A549 (cell line): Measurements from ENCODE around the gene PIGU.
A peak's percentile ranks its signal among the peaks of the same experiment; 100 is the strongest.

Experiments used
- CEBPB ChIP-seq, 2 experiments: fragments of >200 bp in 1 of 2; sonication (Bioruptor Twin) in 1 of 2; formaldehyde crosslinking in 1 of 2; IDR thresholded peaks; 2 replicates each; pipeline ENCODE4 v1.6.1; 2012 to 2016
- POLR2A ChIP-seq: IDR thresholded peaks from 2 replicates; pipeline ENCODE4 v1.6.1; 2012; ENCODE audit warnings: mild to moderate bottlenecking, low read length
- TF ChIP-seq, protein P1 (sequence below): fragments of >200 bp; sonication (Bioruptor Twin); formaldehyde crosslinking; IDR thresholded peaks from 3 replicates; pipeline ENCODE4 v1.5.1; 2016

GRCh38 chr20:34709831-34710567 is 33.1 kb upstream of the PIGU start:
- TF ChIP-seq CEBPB (IDR thresholded peaks at IDR 0.05) (no peak), POLR2A (no peak; the same call in 1 of the 2 replicates)
- TF ChIP-seq, protein P1, sequence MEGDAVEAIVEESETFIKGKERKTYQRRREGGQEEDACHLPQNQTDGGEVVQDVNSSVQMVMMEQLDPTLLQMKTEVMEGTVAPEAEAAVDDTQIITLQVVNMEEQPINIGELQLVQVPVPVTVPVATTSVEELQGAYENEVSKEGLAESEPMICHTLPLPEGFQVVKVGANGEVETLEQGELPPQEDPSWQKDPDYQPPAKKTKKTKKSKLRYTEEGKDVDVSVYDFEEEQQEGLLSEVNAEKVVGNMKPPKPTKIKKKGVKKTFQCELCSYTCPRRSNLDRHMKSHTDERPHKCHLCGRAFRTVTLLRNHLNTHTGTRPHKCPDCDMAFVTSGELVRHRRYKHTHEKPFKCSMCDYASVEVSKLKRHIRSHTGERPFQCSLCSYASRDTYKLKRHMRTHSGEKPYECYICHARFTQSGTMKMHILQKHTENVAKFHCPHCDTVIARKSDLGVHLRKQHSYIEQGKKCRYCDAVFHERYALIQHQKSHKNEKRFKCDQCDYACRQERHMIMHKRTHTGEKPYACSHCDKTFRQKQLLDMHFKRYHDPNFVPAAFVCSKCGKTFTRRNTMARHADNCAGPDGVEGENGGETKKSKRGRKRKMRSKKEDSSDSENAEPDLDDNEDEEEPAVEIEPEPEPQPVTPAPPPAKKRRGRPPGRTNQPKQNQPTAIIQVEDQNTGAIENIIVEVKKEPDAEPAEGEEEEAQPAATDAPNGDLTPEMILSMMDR = peak; percentile 78
